NAMALWA (cell line): ENCODE results near the gene C19orf25.
"Not testable (repeated sequence)": the region's sequence is repeated elsewhere in the genome, so short reads cannot be mapped to it uniquely, and the experiment has no call there.

Experiments used
- DNase-seq: peaks from one replicate; pipeline ENCODE4 v3.0.0-alpha.2; 2015; ENCODE audit warnings: low spot score

Gene C19orf25

GRCh38 chr19:1512671-1513498, 33.9 kb upstream of the C19orf25 start, which contains the start of gene ADAMTSL5:
TSS of gene ADAMTSL5 (minus strand) at chr19:1513019. CDS start at chr19:1510943, 2,076 bp downstream.
- peak; percentile 49 for DNase-seq

- DNase-seq: no peak
Observed at GRCh38 chr19:1511318-1512317, 32.6 kb upstream of the C19orf25 start.

- no peak for DNase-seq
Observed at GRCh38 chr19:1510807-1511206, 31.8 kb upstream of the C19orf25 start.

- DNase-seq: no peak
Observed at GRCh38 chr19:1510442-1510806, 31.4 kb upstream of the C19orf25 start.

- DNase-seq: no peak
Observed at GRCh38 chr19:1509602-1510441, 30.8 kb upstream of the C19orf25 start.

GRCh38 chr19:1508507-1508856, 29.5 kb upstream of the C19orf25 start:
- no peak for DNase-seq

GRCh38 chr19:1507763-1508506, 28.9 kb upstream of the C19orf25 start:
- peak; percentile 97 for DNase-seq

GRCh38 chr19:1507192-1507660, 28.2 kb upstream of the C19orf25 start:
- DNase-seq: no peak

GRCh38 chr19:1505991-1506881, 27.2 kb upstream of the C19orf25 start:
- DNase-seq: no peak

GRCh38 chr19:1505012-1505411, 26.0 kb upstream of the C19orf25 start:
- no peak for DNase-seq

- DNase-seq: no peak
Observed at GRCh38 chr19:1503925-1504773, 25.1 kb upstream of the C19orf25 start.

GRCh38 chr19:1503089-1503924, 24.3 kb upstream of the C19orf25 start:
- peak; percentile 76 for DNase-seq

- DNase-seq: no peak
Observed at GRCh38 chr19:1502433-1503088, 23.5 kb upstream of the C19orf25 start.

- DNase-seq: no peak
Observed at GRCh38 chr19:1501200-1501595, 22.2 kb upstream of the C19orf25 start.

GRCh38 chr19:1499231-1499630, 20.2 kb upstream of the C19orf25 start:
- not testable (repeated sequence) for DNase-seq

- no peak for DNase-seq
Observed at GRCh38 chr19:1497578-1498235, 18.7 kb upstream of the C19orf25 start.
